IPS DF 4.7 (cell line): ENCODE measurements around the gene PPP1R7.
"Not testable (repeated sequence)": the region's sequence is repeated elsewhere in the genome, so short reads cannot be mapped to it uniquely, and the experiment has no call there.

ENCODE experiments used
- DNase-seq: peaks from one replicate; pipeline ENCODE4 v3.0.0-alpha.2; 2013; ENCODE audit warnings: low spot score; ENCODE audit errors: extremely low read depth

Gene PPP1R7

GRCh38 chr2:241149925-241150659 is at the start of gene PPP1R7:
PPP1R7 (plus strand) TSS chr2:241150467; CDS start chr2:241150496, 29 bp downstream.
- DNase-seq, result peak; percentile 71

- DNase-seq, result peak; percentile 38
Observed at GRCh38 chr2:241102239-241102803, 47.9 kb upstream of the PPP1R7 start, which contains the start of gene MTERF4. MTERF4 (minus strand) TSS chr2:241102287; CDS start chr2:241102273, 14 bp downstream.

GRCh38 chr2:241103176-241103595 is 47.1 kb upstream of the PPP1R7 start:
- DNase-seq, result no peak

GRCh38 chr2:241104611-241105010 is 45.7 kb upstream of the PPP1R7 start:
- not testable (repeated sequence) for DNase-seq

GRCh38 chr2:241105641-241106040 is 44.6 kb upstream of the PPP1R7 start:
- no peak for DNase-seq

- no peak for DNase-seq
Observed at GRCh38 chr2:241107031-241107783, 43.1 kb upstream of the PPP1R7 start.

GRCh38 chr2:241108271-241109209 is 41.7 kb upstream of the PPP1R7 start:
- no peak for DNase-seq

GRCh38 chr2:241109210-241110088 is 40.8 kb upstream of the PPP1R7 start:
- no peak for DNase-seq

GRCh38 chr2:241110089-241110606 is 40.1 kb upstream of the PPP1R7 start:
- DNase-seq, result no peak

GRCh38 chr2:241110607-241111439 is 39.4 kb upstream of the PPP1R7 start:
- DNase-seq, result no peak

GRCh38 chr2:241111440-241111805 is 38.8 kb upstream of the PPP1R7 start:
- no peak for DNase-seq

GRCh38 chr2:241112046-241112445 is 38.2 kb upstream of the PPP1R7 start:
- no peak for DNase-seq

- no peak for DNase-seq
Observed at GRCh38 chr2:241112592-241112991, 37.7 kb upstream of the PPP1R7 start.

GRCh38 chr2:241114836-241115235 is 35.4 kb upstream of the PPP1R7 start:
- DNase-seq, result no peak

GRCh38 chr2:241115361-241115760 is 34.9 kb upstream of the PPP1R7 start:
- DNase-seq, result no peak

GRCh38 chr2:241116606-241117560 is 33.4 kb upstream of the PPP1R7 start:
- DNase-seq, result no peak

- DNase-seq, result no peak
Observed at GRCh38 chr2:241118737-241119505, 31.3 kb upstream of the PPP1R7 start.
